DMS114 treated with DMSO at 0.1 percent for 48 hours (cell line): ENCODE results near the gene SLC16A9.

Experiments used
- DNase-seq: peaks from one replicate; lab custom pipeline; 2025; ENCODE audit not compliant: unreplicated experiment; lab: John Stamatoyannopoulos, UW

SLC16A9 gene

GRCh38 chr10:59720377-59720776 lies 10.7 kb upstream of the SLC16A9 start:
- no peak for DNase-seq

GRCh38 chr10:59719374-59719773 lies 9.7 kb upstream of the SLC16A9 start:
- DNase-seq = no peak

- DNase-seq = no peak
Measured at GRCh38 chr10:59718257-59718656, 8.6 kb upstream of the SLC16A9 start.

GRCh38 chr10:59713196-59713821 lies 3.7 kb upstream of the SLC16A9 start:
- DNase-seq = no peak

GRCh38 chr10:59711871-59712494 lies 2.3 kb upstream of the SLC16A9 start:
- no peak for DNase-seq

GRCh38 chr10:59708816-59709394 lies 745 bp downstream of the SLC16A9 start:
- no peak for DNase-seq

GRCh38 chr10:59706851-59707797 lies 2.5 kb downstream of the SLC16A9 start:
- no peak for DNase-seq

GRCh38 chr10:59705931-59706330 lies 3.7 kb downstream of the SLC16A9 start:
- DNase-seq = no peak

GRCh38 chr10:59704630-59705029 lies 5.0 kb downstream of the SLC16A9 start:
- DNase-seq = no peak

GRCh38 chr10:59702347-59702746 lies 7.3 kb downstream of the SLC16A9 start:
- DNase-seq = no peak

- no peak for DNase-seq
Measured at GRCh38 chr10:59700709-59701108, 8.9 kb downstream of the SLC16A9 start.

GRCh38 chr10:59698326-59698725 lies 11.3 kb downstream of the SLC16A9 start:
- no peak for DNase-seq

- no peak for DNase-seq
Measured at GRCh38 chr10:59695637-59696036, 14.0 kb downstream of the SLC16A9 start.

- DNase-seq = no peak
Measured at GRCh38 chr10:59694936-59695335, 14.7 kb downstream of the SLC16A9 start.

GRCh38 chr10:59692113-59692512 lies 17.5 kb downstream of the SLC16A9 start:
- no peak for DNase-seq

GRCh38 chr10:59688921-59689351 lies 20.7 kb downstream of the SLC16A9 start:
- DNase-seq = no peak

- DNase-seq = no peak
Measured at GRCh38 chr10:59687657-59688056, 22.0 kb downstream of the SLC16A9 start.

GRCh38 chr10:59684006-59684405 lies 25.6 kb downstream of the SLC16A9 start:
- no peak for DNase-seq

GRCh38 chr10:59682986-59683937 lies 26.4 kb downstream of the SLC16A9 start:
- DNase-seq = no peak

GRCh38 chr10:59680199-59680598 lies 29.5 kb downstream of the SLC16A9 start:
- no peak for DNase-seq
